ENCODE measurements around the gene DLK2.

GRCh38 chr6:43401730-43402129, 53.6 kb downstream of the DLK2 start:
- TF ChIP-seq, protein P1, sequence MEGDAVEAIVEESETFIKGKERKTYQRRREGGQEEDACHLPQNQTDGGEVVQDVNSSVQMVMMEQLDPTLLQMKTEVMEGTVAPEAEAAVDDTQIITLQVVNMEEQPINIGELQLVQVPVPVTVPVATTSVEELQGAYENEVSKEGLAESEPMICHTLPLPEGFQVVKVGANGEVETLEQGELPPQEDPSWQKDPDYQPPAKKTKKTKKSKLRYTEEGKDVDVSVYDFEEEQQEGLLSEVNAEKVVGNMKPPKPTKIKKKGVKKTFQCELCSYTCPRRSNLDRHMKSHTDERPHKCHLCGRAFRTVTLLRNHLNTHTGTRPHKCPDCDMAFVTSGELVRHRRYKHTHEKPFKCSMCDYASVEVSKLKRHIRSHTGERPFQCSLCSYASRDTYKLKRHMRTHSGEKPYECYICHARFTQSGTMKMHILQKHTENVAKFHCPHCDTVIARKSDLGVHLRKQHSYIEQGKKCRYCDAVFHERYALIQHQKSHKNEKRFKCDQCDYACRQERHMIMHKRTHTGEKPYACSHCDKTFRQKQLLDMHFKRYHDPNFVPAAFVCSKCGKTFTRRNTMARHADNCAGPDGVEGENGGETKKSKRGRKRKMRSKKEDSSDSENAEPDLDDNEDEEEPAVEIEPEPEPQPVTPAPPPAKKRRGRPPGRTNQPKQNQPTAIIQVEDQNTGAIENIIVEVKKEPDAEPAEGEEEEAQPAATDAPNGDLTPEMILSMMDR (conservative IDR thresholded peaks at IDR 0.05) = no peak
- no peak for TF ChIP-seq EZH2 (IDR thresholded peaks at IDR 0.05; ENCODE audit: low read depth)

Data from PC-9 (cell line).